Mesodermal cell (in vitro differentiated cells): Measurements from ENCODE around the gene SFXN2.

Experiments
- H3K27ac ChIP-seq: 2 replicates; pipeline ENCODE4 v1.7.0; 2013; ENCODE audit warnings: mild to moderate bottlenecking, low read depth, low read length, moderate library complexity; ENCODE audit not compliant: severe bottlenecking
- H3K36me3 ChIP-seq: 2 replicates; pipeline ENCODE4 v1.7.1; 2013; ENCODE audit warnings: mild to moderate bottlenecking, low read length, moderate library complexity; ENCODE audit not compliant: control insufficient read depth, insufficient read depth
- H3K4me1 ChIP-seq: one replicate; pipeline ENCODE4 v1.7.1; 2013; ENCODE audit warnings: mild to moderate bottlenecking, low read length; ENCODE audit not compliant: insufficient read depth, control insufficient read depth, poor library complexity, severe bottlenecking
- H3K4me3 ChIP-seq: 2 replicates; pipeline ENCODE4 v1.7.0; 2013; ENCODE audit warnings: low read length, control low read depth, mild to moderate bottlenecking; ENCODE audit not compliant: insufficient read depth, poor library complexity, severe bottlenecking; ENCODE audit errors: extremely low read depth
- H3K9me3 ChIP-seq: 2 replicates; pipeline ENCODE4 v1.7.1; 2013; ENCODE audit warnings: mild to moderate bottlenecking, low read length, moderate library complexity; ENCODE audit not compliant: control insufficient read depth
- WGBS, 2 experiments: methylation state at CpG; one replicate each; pipeline ENCODE4 v1.1.5; 2013; ENCODE audit warnings: missing lambda C conversion rate in 2 of 2; ENCODE audit not compliant: insufficient coverage in 2 of 2; 5-methylcytosine and 5-hydroxymethylcytosine counted together

The SFXN2 gene

DNA sequence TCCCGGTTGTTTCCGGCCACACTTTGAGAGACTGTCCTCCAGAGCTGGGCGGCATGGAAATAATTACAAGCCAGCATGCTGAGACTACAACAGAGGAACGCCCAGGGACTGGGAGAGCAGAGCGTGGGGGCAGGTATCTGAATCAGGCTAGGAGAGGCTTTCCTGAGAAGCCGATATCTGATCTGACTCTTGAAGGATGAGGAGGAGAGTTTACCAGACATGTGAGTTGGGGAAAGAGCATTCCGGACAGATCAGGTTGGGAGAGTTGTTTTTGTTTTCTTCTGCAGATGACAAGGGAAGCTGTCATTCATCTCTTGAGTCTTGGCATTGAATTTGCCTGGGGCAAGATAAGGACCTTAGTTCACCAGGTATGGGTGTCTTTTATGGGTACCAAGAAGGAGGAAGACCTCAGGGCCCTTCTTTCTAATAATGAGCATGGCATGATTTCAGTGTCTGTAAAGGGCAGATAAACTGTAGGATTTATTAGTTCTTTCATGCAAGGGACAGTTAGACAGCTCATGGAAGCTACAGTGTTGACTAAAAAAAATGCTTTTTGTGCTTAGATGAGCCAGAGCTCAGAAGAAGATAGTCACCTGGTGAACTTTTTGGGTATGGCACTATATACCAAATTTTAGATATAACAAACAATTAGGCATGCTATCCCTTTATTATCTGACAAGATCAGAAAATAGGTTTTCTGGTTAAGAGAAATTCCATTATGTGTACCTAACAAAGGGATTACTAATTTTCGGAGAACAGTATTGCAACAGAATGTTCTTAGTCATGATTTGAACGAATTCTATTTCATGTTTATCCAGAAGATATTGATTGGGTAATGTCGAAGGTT lies 65.5 kb downstream of the SFXN2 start:
- peaks cover 69% of the 10 kb centered on the region for H3K4me1 ChIP-seq
- WGBS, 2 experiments: 71 to 72% methylated on average over 10 of the region's 10 CpGs
- H3K9me3 ChIP-seq: no peaks in the 10 kb centered on the region
- H3K27ac ChIP-seq: peak overlapping the region; percentile 1
- H3K4me3 ChIP-seq: no peak overlapping the region
- H3K36me3 ChIP-seq: peaks cover 9% of the 10 kb centered on the region

- 75 to 100% methylated on average over 1 of the region's 1 CpG for WGBS, 2 experiments
- peaks cover 9% of the 10 kb centered on the region for H3K36me3 ChIP-seq
- no peak overlapping the region for H3K27ac ChIP-seq
- peaks cover 63% of the 10 kb centered on the region for H3K4me1 ChIP-seq
- H3K4me3 ChIP-seq: no peak overlapping the region
- no peaks in the 10 kb centered on the region for H3K9me3 ChIP-seq
These were observed 66.0 kb downstream of the SFXN2 start for GRCh38 chr10:102780527-102780808.

GRCh38 chr10:102781090-102781920 lies 66.9 kb downstream of the SFXN2 start:
- H3K36me3 ChIP-seq: peaks cover 9% of the 10 kb centered on the region
- H3K9me3 ChIP-seq: no peaks in the 10 kb centered on the region
- H3K4me1 ChIP-seq: peaks cover 61% of the 10 kb centered on the region
- 64 to 66% methylated on average over 3 to 4 of the region's 8 CpGs for WGBS, 2 experiments
- H3K4me3 ChIP-seq: no peak overlapping the region
- H3K27ac ChIP-seq: peak overlapping the region; percentile 55

GRCh38 chr10:102781921-102782557 lies 67.6 kb downstream of the SFXN2 start:
- WGBS, 2 experiments: 78 to 89% methylated on average over 3 to 5 of the region's 6 CpGs
- peaks cover 57% of the 10 kb centered on the region for H3K4me1 ChIP-seq

GRCh38 chr10:102782673-102783551 lies 68.5 kb downstream of the SFXN2 start:
- Histone ChIP-seq H3K4me3 (no peak overlapping the region), H3K27ac (no peak overlapping the region), H3K4me1 (peaks cover 52% of the 10 kb centered on the region), H3K36me3 (peaks cover 9% of the 10 kb centered on the region), H3K9me3 (no peaks in the 10 kb centered on the region)
- 84 to 91% methylated on average over 10 to 14 of the region's 18 CpGs for WGBS, 2 experiments

More at GRCh38 chr10:102781921-102782557, 67.6 kb downstream of the SFXN2 start:
- H3K27ac ChIP-seq: no peak overlapping the region
- no peak overlapping the region for H3K4me3 ChIP-seq
- H3K36me3 ChIP-seq: peaks cover 9% of the 10 kb centered on the region
- H3K9me3 ChIP-seq: no peaks in the 10 kb centered on the region

- H3K4me1 ChIP-seq: peaks cover 48% of the 10 kb centered on the region
These were observed 69.1 kb downstream of the SFXN2 start for GRCh38 chr10:102783568-102783967.

GRCh38 chr10:102785818-102786217 lies 71.4 kb downstream of the SFXN2 start:
- Histone ChIP-seq H3K4me3 (no peak overlapping the region), H3K27ac (no peak overlapping the region), H3K4me1 (peaks cover 30% of the 10 kb centered on the region), H3K36me3 (peaks cover 12% of the 10 kb centered on the region), H3K9me3 (peaks cover 5% of the 10 kb centered on the region)
- 70 to 83% methylated on average over 1 of the region's 2 CpGs for WGBS, 2 experiments

More at GRCh38 chr10:102783568-102783967, 69.1 kb downstream of the SFXN2 start:
- Histone ChIP-seq H3K27ac (no peak overlapping the region), H3K36me3 (peaks cover 14% of the 10 kb centered on the region), H3K4me3 (no peak overlapping the region), H3K9me3 (no peaks in the 10 kb centered on the region)
- WGBS, 2 experiments: no CpG with 5 or more reads among the region's 1 CpG

- Histone ChIP-seq H3K4me3 (no peak overlapping the region), H3K36me3 (peaks cover 24% of the 10 kb centered on the region), H3K4me1 (peaks cover 21% of the 10 kb centered on the region), H3K27ac (no peak overlapping the region), H3K9me3 (peaks cover 5% of the 10 kb centered on the region)
- 93 to 97% methylated on average over 7 to 8 of the region's 8 CpGs for WGBS, 2 experiments
These were observed 77.4 kb downstream of the SFXN2 start for GRCh38 chr10:102791754-102792395.
